Cardiac muscle cell (in vitro differentiated cells and primary cell): ENCODE data around the gene DACH2. TPM values are rescaled to one million over a fixed set of nuclear protein-coding genes. Genes with fewer than 3 reads are reported as not detected.

Experiments used
- DNase-seq, 2 donors: peaks; one replicate each; pipeline versions ENCODE4 v3.0.0 to v3.0.0-alpha.2; 2010 to 2017; ENCODE audit warnings: low read depth in 1 of 2, low spot score in 1 of 2
- H3K27ac ChIP-seq: fragments of 200-600 bp; sonication (generic); 2 replicates; pipeline ENCODE4 v1.5.1; 2016
- H3K27me3 ChIP-seq: fragments of 200-600 bp; sonication (generic); 2 replicates; pipeline ENCODE4 v1.6.0; 2016; ENCODE audit warnings: control low read depth
- H3K36me3 ChIP-seq: fragments of 200-600 bp; sonication (generic); 2 replicates; pipeline ENCODE4 v1.5.1; 2016; ENCODE audit warnings: control low read depth
- H3K4me1 ChIP-seq: fragments of 200-600 bp; sonication (generic); 2 replicates; pipeline ENCODE4 v1.8.1; 2017; ENCODE audit warnings: low read depth, mild to moderate bottlenecking, mixed run types
- H3K4me3 ChIP-seq: fragments of 200-600 bp; sonication (generic); 2 replicates; pipeline ENCODE4 v1.5.1; 2016; ENCODE audit warnings: mild to moderate bottlenecking
- H3K9me3 ChIP-seq: fragments of 200-600 bp; sonication (generic); 2 replicates; pipeline ENCODE4 v1.5.1; 2017; ENCODE audit warnings: low read depth, mild to moderate bottlenecking, control low read depth
- polyA plus RNA-seq: library from polyadenylated mRNA; unstranded; fragments of >200 nt; fragmentation: Nextera tagmentation; extraction: Ambion mirVana; gene quantifications from 2 replicates; pipeline ENCODE4 v1.2.1, GENCODE V29; 2016
- total RNA-seq: library from RNA; depleted of rRNA; stranded (reverse); fragments of >200 nt; gene quantifications from 2 replicates; pipeline ENCODE4 v1.2.3, GENCODE V29; 2016
- TF ChIP-seq, protein P1 (sequence below): IDR thresholded peaks from 2 replicates; pipeline ENCODE4 v1.5.1; 2012; ENCODE audit warnings: low read depth, mild to moderate bottlenecking, low read length

Gene DACH2
- total RNA-seq, result 0.32 and 0.69 TPM in 2 replicates
- polyA plus RNA-seq, result 0.65 TPM in 1 of 2 replicates, not detected in the other

DNA sequence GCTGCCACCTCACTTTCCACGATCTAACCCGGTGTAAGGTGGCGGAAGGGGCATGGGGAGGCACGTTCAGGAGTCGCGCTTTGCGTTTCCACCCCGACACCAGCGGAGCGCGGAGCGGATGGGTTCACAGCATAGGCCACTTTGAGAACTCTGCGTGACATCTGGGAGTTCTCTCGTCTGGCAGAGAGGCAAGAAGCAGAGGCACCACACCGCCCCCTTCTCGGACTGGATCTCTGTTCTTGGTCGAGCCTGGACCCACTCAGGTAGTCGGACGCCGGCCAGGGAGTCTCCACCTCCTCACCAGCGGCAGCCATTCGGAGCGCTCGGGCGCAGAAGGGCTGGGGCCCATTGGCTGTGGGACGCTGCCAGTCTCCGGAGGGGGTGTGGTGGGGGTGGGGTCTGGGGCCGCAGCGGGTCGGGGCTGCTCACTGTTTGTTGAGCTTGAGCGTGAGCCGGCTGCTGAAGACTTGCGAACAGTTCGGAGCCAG lies at the start of gene DACH2:
DACH2 (plus strand) TSS at position 428 of the 488 bp plus-strand sequence.
- Histone ChIP-seq H3K4me1 (no peaks in the 10 kb centered on the region), H3K4me3 (peak within 1 kb of the TSS; percentile 42), H3K9me3 (no peaks in the 10 kb centered on the region), H3K36me3 (no peaks in the 10 kb centered on the region), H3K27me3 (peaks cover 28% of the 10 kb centered on the region), H3K27ac (no peak within 1 kb of the TSS)
- TF ChIP-seq, protein P1, sequence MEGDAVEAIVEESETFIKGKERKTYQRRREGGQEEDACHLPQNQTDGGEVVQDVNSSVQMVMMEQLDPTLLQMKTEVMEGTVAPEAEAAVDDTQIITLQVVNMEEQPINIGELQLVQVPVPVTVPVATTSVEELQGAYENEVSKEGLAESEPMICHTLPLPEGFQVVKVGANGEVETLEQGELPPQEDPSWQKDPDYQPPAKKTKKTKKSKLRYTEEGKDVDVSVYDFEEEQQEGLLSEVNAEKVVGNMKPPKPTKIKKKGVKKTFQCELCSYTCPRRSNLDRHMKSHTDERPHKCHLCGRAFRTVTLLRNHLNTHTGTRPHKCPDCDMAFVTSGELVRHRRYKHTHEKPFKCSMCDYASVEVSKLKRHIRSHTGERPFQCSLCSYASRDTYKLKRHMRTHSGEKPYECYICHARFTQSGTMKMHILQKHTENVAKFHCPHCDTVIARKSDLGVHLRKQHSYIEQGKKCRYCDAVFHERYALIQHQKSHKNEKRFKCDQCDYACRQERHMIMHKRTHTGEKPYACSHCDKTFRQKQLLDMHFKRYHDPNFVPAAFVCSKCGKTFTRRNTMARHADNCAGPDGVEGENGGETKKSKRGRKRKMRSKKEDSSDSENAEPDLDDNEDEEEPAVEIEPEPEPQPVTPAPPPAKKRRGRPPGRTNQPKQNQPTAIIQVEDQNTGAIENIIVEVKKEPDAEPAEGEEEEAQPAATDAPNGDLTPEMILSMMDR, result no peak
- peak; percentile 64 to 90 for DNase-seq

DNA sequence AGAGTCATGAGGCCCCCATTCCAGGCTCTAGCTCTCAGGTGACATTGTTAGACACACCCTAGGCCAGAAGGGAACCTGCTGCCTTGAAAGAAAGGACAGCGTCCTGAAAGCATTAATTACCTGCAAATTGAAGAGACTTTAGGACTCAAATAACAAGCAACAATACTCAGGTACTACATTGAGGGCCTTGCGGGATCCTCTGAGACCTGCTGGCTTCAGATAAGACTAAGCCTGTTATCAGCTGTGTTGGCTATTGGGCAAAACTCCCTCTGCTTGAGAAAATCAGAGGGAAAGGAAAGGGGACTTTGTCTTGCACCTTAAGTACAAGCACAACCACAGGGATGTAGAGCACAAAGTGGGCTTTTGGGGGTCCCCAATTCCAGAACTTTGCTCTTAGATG lies 45.9 kb upstream of the DACH2 start:
- Histone ChIP-seq H3K9me3 (peaks cover 4% of the 10 kb centered on the region), H3K27ac (no peak overlapping the region), H3K36me3 (no peaks in the 10 kb centered on the region), H3K4me3 (no peak overlapping the region), H3K4me1 (no peaks in the 10 kb centered on the region), H3K27me3 (no peaks in the 10 kb centered on the region)
- TF ChIP-seq, protein P1, result no peak
- DNase-seq, result no peak

DNA sequence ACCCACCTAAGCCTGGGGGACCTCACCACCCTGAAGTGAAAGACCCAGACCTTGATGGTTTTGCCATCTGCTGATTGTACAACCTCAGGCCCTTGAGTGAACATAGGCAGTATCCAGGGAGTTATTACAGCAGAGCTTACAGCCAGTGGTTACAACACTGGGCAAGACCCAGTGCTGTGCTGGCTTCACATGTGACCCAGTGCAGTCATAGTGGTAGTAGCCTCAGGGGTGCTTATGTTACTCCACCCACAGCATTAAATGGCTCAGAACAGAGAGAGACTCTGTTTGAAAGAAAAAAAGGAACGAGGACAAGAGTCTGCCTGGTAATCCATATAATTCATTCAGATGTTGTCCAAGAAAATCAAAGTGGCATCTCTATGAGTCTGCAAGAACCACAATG lies 45.2 kb upstream of the DACH2 start:
- Histone ChIP-seq H3K27me3 (no peaks in the 10 kb centered on the region), H3K36me3 (no peaks in the 10 kb centered on the region), H3K9me3 (no peaks in the 10 kb centered on the region), H3K4me3 (no peak overlapping the region), H3K27ac (no peak overlapping the region), H3K4me1 (no peaks in the 10 kb centered on the region)
- DNase-seq, result no peak
- TF ChIP-seq, protein P1, result no peak

DNA sequence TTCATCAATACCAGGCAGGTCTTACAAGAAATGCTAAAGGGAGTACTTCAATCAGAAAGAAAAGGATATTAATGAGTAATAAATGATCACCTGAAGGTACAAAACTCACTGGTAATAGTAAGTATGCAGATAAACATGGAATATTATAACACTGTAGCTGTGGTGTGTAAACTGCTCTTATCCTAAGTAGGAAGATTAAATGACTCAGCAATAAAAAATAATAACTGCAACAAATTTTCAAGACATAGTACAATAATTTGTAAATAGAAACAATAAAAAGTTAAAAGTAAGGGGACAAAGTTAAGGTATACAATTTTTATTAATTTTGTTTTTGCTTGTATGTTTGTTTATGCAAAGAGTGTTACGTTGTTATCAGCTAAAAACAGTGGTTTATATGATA lies 43.7 kb upstream of the DACH2 start:
- Histone ChIP-seq H3K27ac (no peak overlapping the region), H3K27me3 (no peaks in the 10 kb centered on the region), H3K9me3 (no peaks in the 10 kb centered on the region), H3K36me3 (no peaks in the 10 kb centered on the region), H3K4me3 (no peak overlapping the region), H3K4me1 (no peaks in the 10 kb centered on the region)
- no peak for DNase-seq
- TF ChIP-seq, protein P1, result no peak

DNA sequence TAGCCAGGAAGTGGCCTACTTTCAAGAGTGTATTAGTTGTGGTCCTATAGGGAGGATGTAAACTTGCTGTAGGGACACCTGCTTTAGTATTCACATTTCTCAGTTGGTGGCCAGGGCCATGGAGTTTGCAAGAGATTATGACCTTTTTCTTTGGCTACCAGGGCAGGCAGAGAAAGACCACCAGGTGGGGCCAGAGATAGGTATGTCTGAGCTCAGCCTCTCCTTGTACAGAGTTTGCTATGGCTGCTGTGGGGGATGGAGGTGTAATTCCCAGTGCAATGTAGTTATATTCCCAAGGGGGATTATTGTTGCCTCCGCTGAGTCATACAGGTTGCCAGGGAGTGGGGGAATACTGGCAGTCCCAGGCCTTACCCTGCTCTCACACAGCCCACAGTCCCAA lies 26.3 kb upstream of the DACH2 start:
- H3K27me3 ChIP-seq, result no peaks in the 10 kb centered on the region
- TF ChIP-seq, protein P1, result no peak
- DNase-seq, result no peak

DNA sequence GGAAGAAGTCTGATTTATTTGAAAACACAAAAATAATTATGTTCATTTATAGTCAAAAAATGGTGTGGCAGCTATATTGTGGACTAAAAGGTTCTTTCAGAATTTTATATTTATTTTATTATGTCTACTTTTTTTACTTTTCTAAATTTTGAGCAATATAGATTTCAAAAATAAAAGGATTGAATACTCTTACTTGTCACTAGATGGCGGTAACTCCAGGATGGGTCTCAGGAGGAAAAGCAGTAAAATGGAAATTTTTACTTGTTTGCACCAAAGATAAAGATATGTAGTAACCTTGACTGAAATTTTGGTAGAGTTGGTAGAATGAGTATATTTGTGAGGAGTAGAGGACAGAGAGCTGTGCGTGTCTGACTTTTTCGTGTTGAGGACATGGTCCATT lies 14.5 kb upstream of the DACH2 start:
- TF ChIP-seq, protein P1, result peak; percentile 49
- Histone ChIP-seq H3K36me3 (no peaks in the 10 kb centered on the region), H3K4me1 (no peaks in the 10 kb centered on the region), H3K27me3 (no peaks in the 10 kb centered on the region), H3K27ac (no peak overlapping the region), H3K9me3 (no peaks in the 10 kb centered on the region), H3K4me3 (no peak overlapping the region)
- DNase-seq, result peak; percentile 14 to 21

More for the DNA sequence above, 26.3 kb upstream of the DACH2 start:
- no peak overlapping the region for H3K4me3 ChIP-seq
- H3K4me1 ChIP-seq, result no peaks in the 10 kb centered on the region
- no peaks in the 10 kb centered on the region for H3K9me3 ChIP-seq
- no peaks in the 10 kb centered on the region for H3K36me3 ChIP-seq
- no peak overlapping the region for H3K27ac ChIP-seq
